Neural cell (in vitro differentiated cells): ENCODE results near the gene DCDC2B.

Experiments used
- CTCF ChIP-seq: fragments of 450-650 bp; IDR thresholded peaks from 2 replicates; pipeline ENCODE4 v1.5.1; 2014; ENCODE audit warnings: antibody characterized with exemption, mild to moderate bottlenecking, moderate library complexity; ENCODE audit not compliant: poor library complexity, severe bottlenecking
- EP300 ChIP-seq: fragments of 450-650 bp; conservative IDR thresholded peaks from 2 replicates; pipeline ENCODE4 v1.6.1; 2014; ENCODE audit warnings: antibody characterized with exemption, mild to moderate bottlenecking, moderate library complexity; ENCODE audit not compliant: poor library complexity, severe bottlenecking
- EZH2 ChIP-seq: fragments of 200-600, 300-800 bp; shearing (Covaris generic), sonication (generic); IDR thresholded peaks from 2 replicates; pipeline ENCODE4 v1.6.1; 2014; ENCODE audit warnings: antibody characterized with exemption, low read length, borderline replicate concordance, mild to moderate bottlenecking; ENCODE audit not compliant: insufficient read depth, poor library complexity, severe bottlenecking
- POLR2AphosphoS5 ChIP-seq: IDR thresholded peaks from 2 replicates; pipeline ENCODE4 v1.6.1; 2012
- RAD21 ChIP-seq: fragments of 450-650 bp; conservative IDR thresholded peaks from 2 replicates; pipeline ENCODE4 v1.6.1; 2014; ENCODE audit warnings: antibody characterized with exemption, mild to moderate bottlenecking, moderate library complexity
- TAF1 ChIP-seq: IDR thresholded peaks from 2 replicates; pipeline ENCODE4 v1.6.1; 2012; ENCODE audit warnings: low read depth

GRCh38 chr1:32195531-32195930 lies 13.4 kb upstream of the DCDC2B start:
- TF ChIP-seq CTCF (no peak), EZH2 (no peak), POLR2AphosphoS5 (no peak), RAD21 (no peak), EP300 (no peak), TAF1 (no peak)
